Measurements from ENCODE around the gene TRAK1. TPM values are rescaled to one million over a fixed set of nuclear protein-coding genes. Genes with fewer than 3 reads are reported as not detected.
A peak's percentile ranks its signal among the peaks of the same experiment; 100 is the strongest.

Gene TRAK1
- total and polyA plus RNA-seq, 2 of the 4 experiments (the other 2 are of a cell fraction), result 25.6 to 28.1 TPM

DNA sequence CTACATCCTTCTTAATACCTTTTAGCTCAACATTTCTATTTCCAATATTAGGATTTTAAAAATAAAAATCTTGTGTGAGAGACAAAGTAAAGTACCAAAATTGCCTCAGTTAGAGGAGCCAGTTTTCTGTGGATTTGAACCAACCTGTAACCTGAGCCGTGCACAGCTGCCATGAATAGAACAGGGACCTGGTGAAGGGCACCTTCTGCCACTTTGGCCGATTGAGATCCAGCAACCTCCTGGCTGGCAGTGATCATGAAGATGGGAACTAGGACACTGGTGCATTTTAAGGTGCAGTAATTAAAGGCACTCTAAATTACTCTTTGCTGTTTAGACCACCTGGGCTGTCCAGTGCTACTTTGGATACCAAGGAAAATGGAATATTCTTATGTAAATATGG is 34.3 kb upstream of the TRAK1 start:
- Histone ChIP-seq H3K56ac (ENCODE audit: extremely low read depth, insufficient read depth, low read length) (no peak overlapping the region), H3K27ac (ENCODE audit: insufficient read depth, low read length) (no peak overlapping the region), H2BK15ac (ENCODE audit: low read depth, low read length) (no peak overlapping the region), H3K27me3 (ENCODE audit: control insufficient read depth, insufficient read depth, low read length) (no peaks in the 10 kb centered on the region), H4K8ac (ENCODE audit: low read depth in 2 of 2, low read length in 2 of 2) (no peak overlapping the region), H2AK9ac (replicated peaks; ENCODE audit: low read depth, low read length, poor library complexity) (no peak overlapping the region), H3K4me3 (ENCODE audit: insufficient read depth, low read depth, low read length) (no peak overlapping the region), H3K36me3 (ENCODE audit: control insufficient read depth, insufficient read depth, low read length) (no peaks in the 10 kb centered on the region), H4K91ac (ENCODE audit: insufficient read depth, low read depth, low read length) (no peak overlapping the region), H3K23ac (ENCODE audit: low read depth, low read length) (0 out of 2 replicates have a peak overlapping the region, but pooled peaks have one; percentile 7), H3K18ac (ENCODE audit: low read depth, low read length) (no peak overlapping the region), H3K9ac (ENCODE audit: low read depth, low read length) (no peak overlapping the region), H3K14ac (replicated peaks; ENCODE audit: low read depth, low read length) (no peak overlapping the region), H2BK120ac (ENCODE audit: low read depth, low read length) (no peak overlapping the region), H3K9me3 (ENCODE audit: control insufficient read depth, insufficient read depth, low read length) (no peaks in the 10 kb centered on the region), H3K79me1 (ENCODE audit: low read depth in 1 of 2, low read length in 2 of 2) (peaks cover 17 to 63% of the 10 kb centered on the region in 2 experiments; a peak in 3 of 4 replicates), H3K4ac (ENCODE audit: low read depth, low read length) (0 out of 2 replicates have a peak overlapping the region, but pooled peaks have one; percentile 2), H3K4me2 (ENCODE audit: low read depth, low read length) (no peak overlapping the region), H2BK5ac (ENCODE audit: low read depth, low read length, poor library complexity, severe bottlenecking) (no peak overlapping the region), H3K9me1 (ENCODE audit: insufficient read depth, low read length) (peaks cover 27% of the 10 kb centered on the region), H4K5ac (ENCODE audit: low read depth, low read length) (no peak overlapping the region), H2AK5ac (ENCODE audit: low read depth, low read length) (peak overlapping the region; percentile 48; the same call in 1 of the 2 replicates), H2AFZ (replicated peaks; ENCODE audit: low read length, poor library complexity) (no peak overlapping the region), H2BK20ac (ENCODE audit: low read depth, low read length) (no peak overlapping the region), H3K4me1 (ENCODE audit: control insufficient read depth, insufficient read depth, low read length) (peaks cover 25% of the 10 kb centered on the region), H4K20me1 (ENCODE audit: insufficient read depth, low read length) (0 out of 2 replicates have a peak, but pooled peaks cover 3% of the 10 kb centered on the region)
- in situ Hi-C loops (cut with MboI; ENCODE audit: low sequenced_read_pairs), result no loop called here
- ChIA-PET POLR2A (ENCODE audit: unreplicated experiment) (no interaction called here), CTCF (no interaction called here)
- no peak for ATAC-seq (ENCODE audit: low read depth)
- 83% methylated on average over 1 of the region's 2 CpGs; no CpG with 5 or more reads in 1 of the 2 experiments for WGBS, 2 experiments (ENCODE audit: extremely low coverage in 2 of 2, insufficient read length in 1 of 2)
- no peak for DNase-seq
- intact Hi-C loops (cut with micrococcal nuclease), result no loop called here
- no peak for TF ChIP-seq MAZ (IDR thresholded peaks at IDR 0.05; ENCODE audit: borderline replicate concordance, low read depth, low read length)
- no peak for TF ChIP-seq BHLHE40 (IDR thresholded peaks at IDR 0.05; ENCODE audit: low read depth, low read length)
- TF ChIP-seq NFE2L2 (IDR thresholded peaks at IDR 0.05; ENCODE audit: low read depth, low read length), result no peak
- TF ChIP-seq RFX5 (IDR thresholded peaks at IDR 0.05; ENCODE audit: low read depth, low read length), result no peak
- no peak for TF ChIP-seq RAD21 (IDR thresholded peaks at IDR 0.05; ENCODE audit: low read length)
- dilution Hi-C loops (cut with HindIII; ENCODE audit: low sequenced_read_pairs, unreplicated experiment), result no loop called here
- BruUV-seq (replicated peaks), result no TSS peak
